DMS153 treated with DMSO at 0.1 percent for 48 hours (cell line): ENCODE measurements around the gene RNF167.

ENCODE experiments used
- DNase-seq: peaks from one replicate; lab custom pipeline; 2025; ENCODE audit not compliant: unreplicated experiment; lab: John Stamatoyannopoulos, UW

The RNF167 gene

DNA sequence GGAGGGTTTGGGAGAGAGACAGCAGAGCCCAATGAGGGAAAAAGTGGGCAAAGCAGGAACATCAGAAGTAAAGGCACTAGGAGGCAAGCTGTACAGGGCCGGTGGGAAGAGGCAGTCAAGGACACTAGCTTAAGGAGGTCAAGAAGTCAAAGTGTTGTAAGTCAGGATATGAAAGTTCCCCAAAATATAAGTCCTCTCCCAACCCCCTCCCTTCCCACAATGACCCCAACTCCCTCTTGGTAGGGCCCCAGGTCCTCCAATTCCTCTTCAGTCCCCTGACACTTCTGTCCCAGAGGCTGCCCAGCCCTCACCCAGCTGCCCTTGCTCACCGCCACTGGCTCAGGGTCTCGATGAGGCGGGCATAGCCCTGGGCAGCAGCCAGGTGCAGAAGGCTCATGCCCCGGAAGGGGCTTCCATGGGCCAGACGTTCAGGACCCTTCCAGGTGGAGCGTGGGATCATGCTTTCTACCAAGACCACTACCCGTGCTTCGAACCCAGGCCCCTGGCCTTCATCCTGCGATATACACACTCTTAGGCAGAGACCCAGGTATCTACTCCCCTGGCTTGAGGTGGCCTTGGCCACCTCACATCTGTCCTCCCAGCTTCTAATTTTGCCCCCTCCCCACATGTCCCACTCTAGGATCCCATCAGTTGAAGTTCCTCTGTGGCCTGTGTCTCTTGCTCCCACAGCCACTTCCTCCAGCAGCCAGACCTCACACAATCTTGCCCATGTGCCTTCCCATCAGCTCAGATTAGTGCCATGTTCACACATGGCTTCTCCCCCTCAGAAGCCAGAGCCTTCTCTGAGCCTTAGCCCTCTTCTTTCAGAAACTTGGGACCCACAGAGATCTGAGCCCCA lies 33.4 kb downstream of the RNF167 start:
- no peak for DNase-seq

- DNase-seq, result no peak
These were observed 34.1 kb downstream of the RNF167 start for GRCh38 chr17:4974115-4974670.

GRCh38 chr17:4978726-4979125 lies 38.7 kb downstream of the RNF167 start:
- no peak for DNase-seq

DNA sequence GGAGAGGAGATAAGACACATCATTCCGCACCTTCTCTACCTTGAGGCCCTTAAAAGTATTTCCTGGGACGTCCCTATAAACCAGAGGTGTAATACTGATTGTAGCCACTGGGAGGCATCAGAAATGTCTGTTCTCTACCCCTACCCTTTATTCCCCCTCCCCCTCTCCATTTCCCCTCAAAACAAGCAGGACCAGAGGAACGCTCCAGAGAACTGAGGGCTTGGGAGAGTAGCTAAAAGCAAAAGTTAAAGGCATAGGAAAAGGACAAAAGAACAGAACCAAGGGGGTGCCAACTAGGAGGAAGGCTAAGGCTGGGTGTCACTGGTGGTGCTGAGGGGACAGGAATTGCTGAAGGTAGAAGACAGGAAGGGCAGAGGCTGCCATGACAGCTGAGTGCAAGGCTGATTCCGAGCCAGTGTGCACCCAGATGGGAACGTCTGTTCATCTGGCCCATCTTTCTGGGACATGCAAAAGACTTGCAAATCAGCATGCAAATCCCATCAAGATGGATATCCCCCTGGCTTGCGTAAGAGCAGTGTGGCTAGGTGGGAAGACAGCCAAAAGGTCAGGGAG lies 40.7 kb downstream of the RNF167 start:
- no peak for DNase-seq

DNA sequence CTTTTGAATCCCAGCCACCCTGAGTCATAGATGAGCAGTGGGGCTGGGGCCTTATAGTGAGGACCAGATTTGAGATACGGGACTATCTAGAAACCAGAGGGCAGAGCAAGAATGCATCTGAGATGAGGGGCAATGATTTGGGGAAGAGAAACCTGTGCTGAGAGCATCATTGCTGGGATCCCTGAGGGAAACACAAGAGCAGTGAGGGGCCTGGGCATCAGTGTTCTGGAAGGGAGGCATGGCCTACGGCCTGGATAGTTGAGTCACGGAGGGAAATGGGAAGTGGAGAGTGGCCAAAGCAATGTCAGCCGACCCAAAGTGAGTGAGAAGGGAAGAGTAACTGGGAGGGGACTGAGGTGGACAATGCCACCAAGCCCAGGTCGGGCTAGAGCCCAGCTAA lies 42.2 kb downstream of the RNF167 start:
- no peak for DNase-seq

- DNase-seq, result no peak
These were observed 46.3 kb downstream of the RNF167 start for GRCh38 chr17:4986403-4986802.

GRCh38 chr17:4986951-4987766 lies 47.1 kb downstream of the RNF167 start, which contains the start of gene CAMTA2:
Gene CAMTA2, minus strand, starts transcription at chr17:4987675. Its CDS starts 1,453 bp downstream, at chr17:4986222.
- peak; percentile 15 for DNase-seq

GRCh38 chr17:4987767-4988567 lies 47.9 kb downstream of the RNF167 start:
- no peak for DNase-seq

- no peak for DNase-seq
These were observed 54.1 kb downstream of the RNF167 start for GRCh38 chr17:4994081-4994595.
